HG03571 (cell line): ENCODE data around the gene XYLB.
A peak's percentile ranks its signal among the peaks of the same experiment; 100 is the strongest.
"Not testable (repeated sequence)": the region's sequence is repeated elsewhere in the genome, so short reads cannot be mapped to it uniquely, and the experiment has no call there.

Experiments used
- ATAC-seq: cut with Tn5 transposase; IDR thresholded peaks from one replicate; pipeline ENCODE4 v1.9.1; 2021; ENCODE audit not compliant: unreplicated experiment

The XYLB gene

DNA sequence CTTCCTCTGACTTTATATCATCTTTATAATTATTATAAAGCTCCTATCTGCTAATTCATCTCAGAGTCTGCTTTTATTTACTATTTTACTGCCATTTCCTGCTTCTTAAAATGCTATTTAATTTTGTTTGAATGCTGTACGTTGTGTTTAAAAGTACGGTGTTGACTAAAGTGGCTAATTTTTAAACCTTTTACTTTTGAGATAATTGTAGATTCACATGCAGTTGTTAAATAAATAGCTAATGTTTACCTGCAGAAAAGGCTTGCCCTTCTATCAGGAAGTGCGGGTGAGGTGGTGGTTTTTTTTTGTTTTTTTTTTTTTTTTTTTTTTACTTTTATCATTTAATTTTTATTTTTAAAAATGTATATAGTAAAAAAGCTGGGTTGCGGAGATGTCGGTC, 41.3 kb downstream of the XYLB start:
- ATAC-seq: no peak

DNA sequence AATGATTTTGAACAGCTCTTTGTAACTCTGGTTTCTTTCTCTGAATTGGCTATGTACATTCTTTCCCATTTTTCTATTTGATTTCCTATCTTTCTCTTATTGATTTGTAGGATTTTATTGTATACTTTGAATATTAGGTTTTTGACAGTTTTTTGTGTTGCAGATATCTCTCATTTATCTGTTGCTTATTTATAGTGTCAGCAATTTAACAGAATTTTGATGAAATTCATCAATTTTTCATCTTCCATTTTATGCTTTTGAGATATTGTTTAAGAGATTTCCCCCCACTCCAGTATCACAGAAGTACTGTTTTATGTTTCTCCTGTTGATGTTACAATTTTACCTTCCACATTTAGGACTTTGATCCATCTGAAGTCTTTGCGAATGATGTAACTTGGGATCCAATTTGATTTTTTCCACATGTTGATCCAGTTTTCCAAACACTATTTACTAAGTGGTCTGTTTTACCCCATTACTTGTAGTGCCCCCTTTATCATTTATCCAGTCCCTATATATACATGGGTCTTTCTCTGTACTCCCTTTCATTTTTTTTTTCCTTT, 46.1 kb downstream of the XYLB start:
- ATAC-seq: no peak

DNA sequence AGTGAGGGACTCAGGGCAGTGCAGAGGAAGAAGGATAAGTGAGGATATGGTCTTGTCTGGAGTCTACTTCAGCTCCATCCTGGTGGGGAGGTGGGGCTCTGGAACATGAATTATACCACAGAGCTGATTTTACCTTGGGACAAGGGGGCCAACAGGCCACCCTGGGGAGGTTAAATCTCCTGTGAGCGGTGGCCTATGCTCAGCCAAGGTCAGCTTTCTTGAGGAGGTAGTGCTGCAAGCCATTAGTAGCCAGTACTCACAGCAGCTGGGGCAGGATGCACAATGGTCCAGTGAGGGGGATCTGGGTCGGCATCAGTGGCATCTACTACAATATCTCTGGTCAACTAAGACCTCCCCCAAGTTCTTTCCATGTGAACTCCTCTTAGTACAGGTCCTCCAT, 49.7 kb downstream of the XYLB start:
- no peak for ATAC-seq

DNA sequence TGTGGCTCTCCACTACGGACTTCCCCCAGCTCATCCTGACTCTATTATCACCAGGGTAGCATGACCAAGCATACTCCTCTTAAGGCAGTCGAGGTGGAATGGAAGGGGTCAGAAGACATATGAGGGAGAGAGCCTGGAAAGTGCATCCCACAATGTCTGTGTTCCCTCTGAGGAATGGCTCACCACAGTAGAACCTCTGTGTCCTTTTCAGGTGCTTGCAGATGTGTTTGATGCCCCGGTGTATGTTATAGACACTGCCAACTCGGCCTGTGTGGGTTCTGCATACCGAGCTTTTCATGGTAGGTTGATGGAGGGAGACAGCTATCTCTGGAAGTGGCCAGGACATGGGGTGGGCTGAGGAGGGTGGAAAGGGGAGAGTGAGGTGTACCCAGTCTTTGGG, 50.3 kb downstream of the XYLB start:
- no peak for ATAC-seq

DNA sequence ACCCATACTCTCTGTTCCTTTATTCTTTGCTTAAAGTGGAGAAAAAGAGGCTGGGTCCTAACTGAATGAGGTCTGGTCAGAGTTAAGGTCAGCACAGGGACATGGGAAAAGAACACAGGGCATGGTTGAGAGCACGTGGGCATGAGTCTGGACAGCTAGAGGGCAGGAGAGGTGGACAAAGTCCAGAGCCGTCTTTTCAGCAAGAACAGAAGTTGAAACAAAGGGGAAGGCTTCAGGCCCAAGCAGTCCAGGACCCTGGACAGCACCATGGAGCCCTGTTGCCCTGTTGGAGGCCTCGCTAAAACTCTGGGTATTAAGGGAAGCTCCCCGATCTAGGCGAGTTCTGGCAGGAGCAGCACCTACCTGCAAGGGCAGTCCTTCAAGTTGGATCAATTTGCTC, 50.7 kb downstream of the XYLB start:
- no peak for ATAC-seq

DNA sequence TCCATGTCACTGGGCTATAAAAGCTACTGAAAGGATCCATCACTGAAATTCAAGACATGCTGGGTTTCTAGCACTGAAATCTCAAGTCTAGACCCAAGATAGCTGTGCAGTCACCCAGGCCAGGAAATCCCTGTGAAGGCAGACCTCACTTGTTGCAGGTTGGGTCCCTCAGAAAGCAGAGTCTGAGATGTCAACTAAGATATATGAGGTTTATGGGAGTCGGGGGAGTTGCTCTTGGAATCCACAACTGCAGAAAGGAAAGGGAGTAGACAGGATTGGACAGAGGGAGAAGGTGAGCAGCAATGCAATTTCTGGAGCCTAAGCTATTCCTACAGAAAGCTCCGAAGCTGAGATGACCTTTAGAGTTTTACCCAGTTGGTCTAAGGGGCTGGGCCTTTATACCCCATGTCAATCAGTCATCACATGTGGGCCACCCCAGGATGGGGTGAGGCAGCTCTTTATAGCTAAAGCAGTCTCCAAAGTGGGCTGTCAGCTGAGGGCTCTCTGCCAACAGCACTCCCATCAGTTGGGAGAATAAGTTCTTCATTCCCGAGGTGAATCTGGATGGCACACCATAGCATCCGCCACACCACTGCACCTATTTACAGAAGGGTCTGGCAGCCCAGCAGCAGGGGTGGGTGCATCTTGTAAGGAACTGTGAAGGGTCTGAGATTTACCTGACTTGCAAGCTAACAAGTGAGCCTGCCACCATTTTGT, 54.8 kb downstream of the XYLB start:
- ATAC-seq: no peak

DNA sequence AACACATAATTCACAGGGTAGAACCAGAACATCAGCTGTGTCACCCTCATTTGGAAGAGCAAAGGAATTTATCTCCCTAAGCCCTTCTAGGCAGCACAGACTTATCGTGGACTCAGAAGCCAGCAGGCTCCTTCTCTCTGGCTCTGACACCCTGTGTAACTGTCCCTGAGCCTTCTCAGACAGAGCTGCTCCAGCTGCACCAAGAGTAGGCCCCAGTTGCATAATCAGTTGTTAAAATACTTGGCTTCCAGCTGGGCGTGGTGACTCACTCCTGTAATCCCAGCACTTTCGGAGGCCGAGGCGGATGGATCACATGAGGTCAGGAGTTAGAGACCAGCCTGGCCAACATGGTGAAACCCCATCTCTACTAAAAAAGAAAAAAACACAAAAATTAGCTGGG, 57.7 kb downstream of the XYLB start:
- no peak for ATAC-seq

DNA sequence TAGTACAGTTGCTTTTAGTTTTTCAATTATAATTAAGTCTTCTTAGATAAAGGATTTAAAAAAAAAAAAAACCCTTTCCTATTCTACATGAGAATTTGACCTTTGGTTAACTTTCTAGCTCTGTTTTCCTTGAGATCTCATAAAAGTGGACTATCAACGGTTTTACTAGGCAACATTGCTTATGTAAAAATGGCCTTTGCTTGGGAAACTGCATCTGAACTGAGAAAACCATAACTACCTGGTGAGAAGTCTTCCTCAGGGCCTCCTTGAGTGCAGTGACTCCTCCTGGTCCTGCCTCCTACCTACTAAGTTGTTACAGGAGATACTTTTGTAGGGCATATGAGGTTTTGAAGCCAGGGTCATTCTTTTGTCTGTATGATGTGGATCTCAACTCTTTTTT, 65.0 kb downstream of the XYLB start:
- no peak for ATAC-seq

DNA sequence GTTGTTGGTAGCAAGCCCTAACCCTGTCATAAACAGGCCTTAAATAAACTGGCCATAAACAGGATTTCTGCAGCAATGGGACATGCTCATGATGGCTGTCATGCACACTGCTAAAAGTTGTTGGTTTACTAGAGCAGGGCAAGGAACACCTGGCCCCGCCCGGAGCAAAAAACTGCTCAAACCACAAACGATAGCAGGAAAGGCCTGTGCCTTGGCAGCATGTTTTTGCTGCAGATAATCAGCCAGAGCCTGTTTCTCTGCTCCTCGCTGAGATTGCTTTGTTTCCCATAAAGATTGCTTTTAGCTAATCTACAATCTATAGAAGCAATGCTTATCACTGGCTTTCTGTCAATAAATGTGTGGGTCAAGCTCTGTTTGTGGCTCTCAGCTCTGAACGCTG, 74.2 kb downstream of the XYLB start:
- not testable (repeated sequence) for ATAC-seq

DNA sequence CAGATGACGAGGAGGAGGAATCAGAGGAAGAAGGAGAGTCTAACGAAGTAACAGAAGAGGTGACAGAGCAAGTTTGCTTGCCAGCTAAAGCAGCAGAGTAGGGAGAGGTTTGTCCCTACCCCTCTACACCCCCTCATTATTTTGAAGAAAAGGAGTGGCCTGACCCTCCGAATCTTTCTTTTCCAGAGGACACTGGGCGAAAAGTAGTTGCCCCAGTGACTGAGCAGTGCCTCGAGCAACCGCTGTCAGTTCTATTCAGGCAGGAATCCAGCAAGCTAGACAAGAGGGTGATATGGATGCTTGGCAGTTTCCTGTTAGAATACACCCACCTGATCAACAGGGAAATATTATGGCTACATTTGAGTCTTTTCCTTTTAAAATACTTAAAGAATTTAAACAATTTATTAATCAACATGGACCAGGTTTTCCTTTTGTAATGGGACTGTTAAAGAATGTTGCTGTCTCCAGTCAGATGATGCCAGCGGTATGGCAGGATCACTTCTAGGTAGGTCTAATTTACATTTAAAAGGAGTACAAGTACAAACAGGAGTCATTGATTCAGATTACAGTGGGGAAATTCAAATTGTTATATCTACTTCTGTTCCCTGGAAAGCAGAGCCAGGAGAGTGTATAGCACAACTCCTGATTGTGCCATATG, 75.2 kb downstream of the XYLB start:
- no peak for ATAC-seq

DNA sequence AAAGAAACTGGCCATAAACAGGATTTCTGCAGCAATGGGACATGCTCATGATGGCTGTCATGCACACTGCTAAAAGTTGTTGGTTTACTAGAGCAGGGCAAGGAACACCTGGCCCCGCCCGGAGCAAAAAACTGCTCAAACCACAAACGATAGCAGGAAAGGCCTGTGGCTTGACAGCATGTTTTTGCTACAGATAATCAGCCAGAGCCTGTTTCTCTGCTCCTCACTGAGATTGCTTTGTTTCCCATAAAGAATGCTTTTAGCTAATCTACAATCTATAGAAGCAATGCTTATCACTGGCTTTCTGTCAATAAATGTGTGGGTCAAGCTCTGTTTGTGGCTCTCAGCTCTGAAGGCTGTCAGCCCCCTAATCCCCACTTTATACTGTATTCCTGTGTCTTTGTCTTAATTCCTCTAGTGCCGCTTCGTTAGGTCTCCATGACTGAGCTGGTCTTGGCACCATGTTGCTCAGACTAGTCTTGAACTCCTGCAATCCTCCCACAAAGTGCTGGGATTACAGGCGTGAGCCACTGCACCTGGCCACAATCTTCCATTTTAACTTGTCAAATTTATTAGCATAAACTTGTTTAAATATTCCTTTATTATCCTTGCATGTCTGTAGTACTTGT, 80.3 kb downstream of the XYLB start:
- ATAC-seq: not testable (repeated sequence)

DNA sequence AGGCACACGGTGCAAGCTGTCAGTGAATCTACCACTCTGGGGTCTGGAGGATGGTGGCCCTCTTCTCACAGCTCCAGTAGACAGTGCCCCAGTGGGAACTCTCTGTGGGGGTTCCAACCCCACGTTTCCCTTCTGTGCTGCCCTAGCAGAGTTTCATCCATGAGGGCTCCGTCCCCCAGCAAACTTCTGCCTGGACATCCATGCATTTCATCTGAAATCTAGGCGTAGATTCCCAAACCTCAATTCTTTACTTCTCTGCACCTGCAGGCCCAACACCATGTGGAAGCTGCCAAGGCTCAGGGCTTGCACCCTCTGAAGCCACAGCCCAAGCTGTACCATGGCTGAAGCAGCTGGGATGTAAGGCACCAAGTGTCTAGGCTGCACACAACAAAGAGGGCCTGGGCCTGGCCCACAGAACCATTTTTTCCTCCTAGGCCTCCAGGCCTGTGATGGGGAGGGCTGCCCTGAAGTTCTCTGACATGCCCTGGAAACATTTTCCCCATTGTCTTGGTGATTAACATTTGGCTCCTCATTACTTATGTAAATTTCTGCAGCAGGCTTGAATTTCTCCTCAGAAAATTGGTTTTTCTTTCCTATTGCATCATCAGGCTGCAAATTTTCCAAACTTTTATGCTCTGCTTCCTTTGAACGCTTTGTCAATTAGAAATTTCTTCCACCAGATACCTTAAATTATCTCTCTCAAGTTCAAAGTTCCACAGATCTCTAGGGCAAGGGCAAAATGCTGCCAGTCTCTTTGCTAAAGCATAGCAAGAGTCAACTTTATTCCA, 86.5 kb downstream of the XYLB start:
- not testable (repeated sequence) for ATAC-seq

DNA sequence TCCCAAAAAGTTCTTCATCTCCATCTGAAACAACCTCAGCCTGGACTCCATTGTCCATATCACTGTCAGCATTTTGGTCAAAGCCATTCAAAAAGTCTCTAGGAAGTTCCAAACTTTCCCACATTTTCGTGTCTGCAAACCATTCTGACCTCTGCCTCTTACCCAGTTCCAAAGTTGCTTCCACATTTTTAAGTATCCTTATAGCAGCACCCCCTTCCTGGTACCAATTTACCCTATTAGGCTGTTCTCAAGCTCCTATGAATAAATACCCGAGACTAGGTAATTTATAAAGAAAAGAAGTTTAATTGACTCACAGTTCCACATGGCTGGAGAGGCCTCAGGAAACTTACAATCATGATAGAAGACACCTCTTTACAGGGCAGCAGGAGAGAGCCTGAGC, 87.1 kb downstream of the XYLB start:
- not testable (repeated sequence) for ATAC-seq

DNA sequence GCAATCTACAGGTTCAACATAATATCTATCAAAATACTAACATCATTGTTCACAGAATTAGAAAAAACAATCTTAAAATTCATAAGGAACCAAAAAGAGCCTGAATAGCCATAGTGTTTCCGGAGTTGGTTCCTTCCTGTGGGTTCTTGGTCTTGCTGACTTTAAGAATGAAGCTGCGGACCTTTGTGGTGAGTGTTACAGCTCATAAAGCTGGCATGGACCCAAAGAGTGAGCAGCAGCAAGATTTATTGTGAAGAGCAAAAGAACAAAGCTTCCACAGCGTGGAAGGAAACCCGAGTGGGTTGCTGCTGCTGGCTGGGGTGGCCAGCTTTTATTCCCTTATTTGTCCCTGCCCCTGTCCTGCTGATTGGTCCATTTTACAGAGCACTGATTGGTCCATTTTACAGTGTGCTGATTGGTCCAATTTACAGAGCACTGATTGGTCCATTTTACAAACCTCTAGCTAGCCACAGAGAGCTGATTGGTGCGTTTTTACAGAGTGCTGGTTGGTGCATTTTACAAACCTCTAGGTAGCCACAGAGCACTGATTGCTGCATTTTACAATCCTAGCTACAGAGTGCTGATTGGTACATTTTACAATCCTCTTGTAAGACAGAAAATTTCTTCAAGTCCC, 92.0 kb downstream of the XYLB start:
- not testable (repeated sequence) for ATAC-seq

DNA sequence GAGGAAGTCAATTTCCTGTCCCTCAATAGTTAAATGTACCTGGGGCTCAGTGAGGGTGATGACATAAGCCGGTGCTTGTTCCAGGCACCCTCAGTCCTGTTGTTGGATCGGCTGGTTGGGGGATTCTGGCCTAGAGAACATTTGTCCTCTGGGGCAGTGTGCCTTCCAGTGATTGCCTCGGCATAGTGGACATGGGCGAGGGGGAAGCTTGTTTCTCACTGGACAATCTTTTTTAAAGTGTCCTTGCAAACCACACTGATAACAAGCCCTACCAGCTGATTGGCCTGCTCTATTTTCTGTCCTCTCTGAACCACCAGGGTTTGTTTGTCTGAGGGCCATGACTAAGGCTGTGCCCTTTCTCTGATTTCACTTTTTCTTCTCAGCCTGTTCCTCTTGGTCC, 96.6 kb downstream of the XYLB start:
- ATAC-seq: not testable (repeated sequence)

DNA sequence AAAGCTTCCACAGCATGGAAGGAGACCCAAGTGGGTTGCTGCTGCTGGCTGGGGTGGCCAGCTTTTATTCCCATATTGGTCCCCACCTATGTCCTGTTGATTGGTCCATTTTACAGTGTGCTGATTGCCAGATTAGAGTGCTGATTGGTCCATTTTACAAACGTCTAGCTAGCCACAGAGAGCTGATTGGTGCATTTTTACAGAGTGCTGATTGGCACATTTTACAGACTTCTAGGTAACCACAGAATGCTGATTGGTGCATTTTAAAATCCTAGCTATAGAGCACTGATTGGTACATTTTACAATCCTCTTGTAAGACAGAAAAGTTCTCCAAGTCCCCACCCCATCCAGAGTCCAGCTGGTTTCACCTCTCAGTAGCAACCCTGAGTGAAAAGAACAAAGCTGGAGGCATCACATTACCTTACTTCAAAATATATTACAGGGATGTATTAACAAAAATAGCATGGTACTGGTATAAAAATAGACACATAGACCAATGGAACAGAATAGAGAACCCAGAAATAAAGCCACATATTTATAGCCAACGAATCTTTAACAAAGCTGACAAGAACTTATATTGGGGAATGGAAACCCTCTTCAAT, 99.6 kb downstream of the XYLB start:
- ATAC-seq: no peak

DNA sequence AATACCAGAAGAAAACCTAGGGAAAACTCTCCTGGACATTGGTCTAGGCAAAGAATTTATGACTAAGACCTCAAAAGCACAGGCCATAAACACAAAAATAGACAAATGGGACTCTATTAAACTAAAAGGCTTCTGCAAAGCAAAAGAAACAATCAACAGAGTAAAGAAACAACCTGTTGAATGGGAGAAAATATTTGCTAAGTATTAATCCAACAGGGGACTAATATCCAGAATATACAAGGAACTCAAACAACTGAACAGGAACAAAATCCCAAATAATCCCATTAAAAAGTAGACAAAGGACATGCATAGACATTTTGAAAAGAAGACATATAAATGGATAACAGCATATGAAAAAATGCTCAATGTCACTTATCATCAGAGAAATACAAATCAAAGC, 100.2 kb downstream of the XYLB start:
- no peak for ATAC-seq

DNA sequence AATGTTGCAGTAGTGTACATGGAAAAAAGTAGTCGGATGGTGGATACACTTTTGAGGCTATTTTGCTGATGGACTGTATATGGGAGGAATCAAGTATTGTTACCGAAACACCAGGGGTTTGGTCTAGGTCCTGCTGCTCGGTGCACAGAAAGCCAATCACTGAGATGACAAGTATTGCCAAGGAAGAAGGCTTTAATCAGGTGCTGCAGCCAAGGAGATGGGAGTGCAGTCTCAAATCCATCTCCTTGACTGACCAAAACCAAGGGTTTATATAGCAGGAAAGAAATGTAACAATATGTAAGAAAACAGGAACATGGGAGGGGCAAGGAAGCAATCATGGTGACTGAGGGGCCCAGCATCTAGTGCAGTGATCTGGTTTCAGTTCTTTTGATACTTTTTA, 104.3 kb downstream of the XYLB start:
- ATAC-seq: no peak

DNA sequence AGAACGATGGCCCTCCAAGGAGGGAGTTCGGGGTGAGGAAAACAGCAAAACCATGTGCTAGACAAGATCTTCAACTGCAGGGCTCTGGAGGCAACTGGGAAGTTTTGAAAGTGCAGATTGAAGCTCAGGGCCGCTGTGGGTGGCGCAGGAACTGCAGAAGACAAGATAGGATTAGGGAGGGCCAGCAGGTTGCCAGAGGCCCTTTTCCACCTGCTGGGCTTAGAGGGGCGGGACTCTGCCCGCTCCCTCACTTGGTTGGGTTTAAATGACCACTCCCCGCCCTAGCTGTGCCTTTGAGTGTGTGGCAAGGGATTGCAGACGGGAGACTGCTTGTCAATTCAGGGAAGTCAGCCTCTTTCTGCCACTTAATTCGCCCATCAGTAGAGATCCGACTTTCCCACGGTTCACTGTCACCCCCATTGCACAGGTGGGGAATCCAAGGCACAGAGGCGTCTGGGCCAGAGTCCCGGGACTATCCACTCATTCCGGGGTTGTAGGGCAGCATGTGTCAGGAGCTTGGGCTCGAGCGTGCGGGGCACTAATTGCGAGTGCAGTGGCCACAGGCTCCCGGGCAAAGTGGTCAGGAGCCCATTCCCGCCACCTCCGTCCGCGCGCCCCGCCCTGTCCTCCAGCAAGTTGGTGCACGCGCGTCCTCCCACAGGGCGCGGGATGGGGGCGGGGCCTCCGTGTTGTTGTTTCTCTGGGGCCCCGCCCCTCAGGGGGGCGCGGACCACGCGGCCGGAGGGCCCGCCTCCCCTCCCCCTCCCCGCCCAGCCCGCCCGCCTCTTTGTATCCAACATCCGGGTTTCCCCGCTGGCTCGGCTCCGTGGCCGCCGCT, 106.7 kb downstream of the XYLB start, which contains the start of gene ACVR2B:
Gene ACVR2B (plus strand): TSS at position 816 of the 838 bp plus-strand sequence. CDS start 433 bp downstream, outside the sequence.
- ATAC-seq: peak; percentile 46

DNA sequence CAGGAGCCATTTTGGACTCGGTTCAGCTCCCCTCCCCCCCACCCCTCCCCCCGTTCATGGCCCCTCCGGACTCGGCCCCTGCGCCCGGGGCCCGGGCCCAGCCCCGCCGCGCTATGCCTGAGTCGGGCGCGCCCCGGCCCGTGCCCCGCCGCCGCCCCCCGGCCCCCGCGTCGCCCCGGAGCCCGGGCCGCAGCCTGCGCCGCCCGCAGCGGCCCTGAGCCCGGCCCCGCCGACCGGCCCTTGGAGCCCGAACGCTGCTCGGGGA, 107.3 kb downstream of the XYLB start:
- peak; percentile 9 for ATAC-seq
